ENCODE results near the gene STK17A.

Gene STK17A

GRCh38 chr7:43582503-43583423 lies at the start of gene STK17A:
Gene STK17A (plus strand): TSS chr7:43583108. CDS start chr7:43583244, 136 bp downstream.
- peak; percentile 76 for DNase-seq (ENCODE audit: extremely low read depth, low read depth)
- peak; percentile 94 for TF ChIP-seq CTCF (IDR thresholded peaks at IDR 0.05; ENCODE audit: low read depth, low read length, missing control alignments)
- H3K4me3 ChIP-seq (replicated peaks; ENCODE audit: low read depth, low read length) = peak within 1 kb of the TSS; percentile 85

- H3K4me3 ChIP-seq (replicated peaks; ENCODE audit: low read depth, low read length) = no peak overlapping the region
- no peak for DNase-seq (ENCODE audit: extremely low read depth, low read depth)
- no peak for TF ChIP-seq CTCF (IDR thresholded peaks at IDR 0.05; ENCODE audit: low read depth, low read length, missing control alignments)
These were observed 49.0 kb upstream of the STK17A start for GRCh38 chr7:43533801-43534479.

GRCh38 chr7:43535031-43535451 lies 47.9 kb upstream of the STK17A start:
- no peak overlapping the region for H3K4me3 ChIP-seq (replicated peaks; ENCODE audit: low read depth, low read length)
- TF ChIP-seq CTCF (IDR thresholded peaks at IDR 0.05; ENCODE audit: low read depth, low read length, missing control alignments) = no peak
- peak; percentile 31 for DNase-seq (ENCODE audit: extremely low read depth, low read depth)

GRCh38 chr7:43535810-43536585 lies 46.9 kb upstream of the STK17A start:
- TF ChIP-seq CTCF (IDR thresholded peaks at IDR 0.05; ENCODE audit: low read depth, low read length, missing control alignments) = no peak
- no peak overlapping the region for H3K4me3 ChIP-seq (replicated peaks; ENCODE audit: low read depth, low read length)
- peak; percentile 66 for DNase-seq (ENCODE audit: extremely low read depth, low read depth)

GRCh38 chr7:43536773-43537172 lies 46.1 kb upstream of the STK17A start:
- H3K4me3 ChIP-seq (replicated peaks; ENCODE audit: low read depth, low read length) = no peak overlapping the region
- DNase-seq (ENCODE audit: extremely low read depth, low read depth) = no peak
- no peak for TF ChIP-seq CTCF (IDR thresholded peaks at IDR 0.05; ENCODE audit: low read depth, low read length, missing control alignments)

- no peak overlapping the region for H3K4me3 ChIP-seq (replicated peaks; ENCODE audit: low read depth, low read length)
- DNase-seq (ENCODE audit: extremely low read depth, low read depth) = no peak
- no peak for TF ChIP-seq CTCF (IDR thresholded peaks at IDR 0.05; ENCODE audit: low read depth, low read length, missing control alignments)
These were observed 45.0 kb upstream of the STK17A start for GRCh38 chr7:43537765-43538403.
